Right ventricle myocardium superior (tissue), 1 donor: Measurements from ENCODE around the gene TBCEL. TPM values are rescaled to one million over a fixed set of nuclear protein-coding genes. Genes with fewer than 3 reads are reported as not detected.

ENCODE experiments used
- ATAC-seq: fragments of 200-7000 bp; cut with Tn5 transposase; one replicate; pipeline ENCODE4 v1.9.1; 2020; ENCODE audit warnings: mild to moderate bottlenecking; ENCODE audit not compliant: poor library complexity
- DNase-seq: peaks from one replicate; pipeline ENCODE4 v3.0.0-alpha.2; 2020
- intact Hi-C: fragments of 100-400 bp; cut with DNase I; formaldehyde crosslinking; loops from one replicate; pipeline ENCODE4 v1.11.2; 2022
- total RNA-seq: library from RNA; stranded (reverse); fragmentation: NEBNext Ultra II Directional; extraction: Animal tissue kit (Norgen Biotek cat#: 25700); gene quantifications from one replicate; pipeline ENCODE4 v1.2.1, GENCODE V29; 2021
- donor health status: DM: no; HTN: yes; CAD: no; lungs with severe emphysema.

TBCEL gene
- total RNA-seq, 1 donor from 2014 or later, result 21.1 TPM

GRCh38 chr11:121054266-121054665 is 30.4 kb downstream of the TBCEL start:
- DNase-seq, result no peak
- ATAC-seq, result no peak
- intact Hi-C loops, result no loop called here

GRCh38 chr11:121055076-121055475 is 31.2 kb downstream of the TBCEL start:
- no peak for ATAC-seq
- no peak for DNase-seq
- intact Hi-C loops, result no loop called here

- DNase-seq (no peak), ATAC-seq (no peak)
- intact Hi-C loops, result no loop called here
Measured at GRCh38 chr11:121057922-121058321, 34.0 kb downstream of the TBCEL start.

- ATAC-seq (no peak), DNase-seq (no peak)
- intact Hi-C loops, result no loop called here
Measured at GRCh38 chr11:121058941-121059340, 35.0 kb downstream of the TBCEL start.

- intact Hi-C loops, result no loop called here
- ATAC-seq (no peak), DNase-seq (no peak)
Measured at GRCh38 chr11:121059605-121060004, 35.7 kb downstream of the TBCEL start.

GRCh38 chr11:121063728-121064127 is 39.8 kb downstream of the TBCEL start:
- ATAC-seq (no peak), DNase-seq (no peak)
- intact Hi-C loops, result no loop called here

GRCh38 chr11:121066623-121067022 is 42.7 kb downstream of the TBCEL start:
- DNase-seq (no peak), ATAC-seq (no peak)
- intact Hi-C loops, result no loop called here

GRCh38 chr11:121067026-121067425 is 43.1 kb downstream of the TBCEL start:
- intact Hi-C loops, result no loop called here
- ATAC-seq (no peak), DNase-seq (no peak)

- no peak for ATAC-seq
Measured at GRCh38 chr11:121067453-121067852, 43.6 kb downstream of the TBCEL start.

GRCh38 chr11:121067962-121068647 is 44.2 kb downstream of the TBCEL start:
- ATAC-seq (no peak), DNase-seq (no peak)
- intact Hi-C loops, result no loop called here

More at GRCh38 chr11:121067453-121067852, 43.6 kb downstream of the TBCEL start:
- no peak for DNase-seq
- intact Hi-C loops, result no loop called here

- DNase-seq (no peak), ATAC-seq (no peak)
- intact Hi-C loops, result no loop called here
Measured at GRCh38 chr11:121068787-121069186, 44.9 kb downstream of the TBCEL start.

- intact Hi-C loops, result no loop called here
- DNase-seq, result no peak
Measured at GRCh38 chr11:121070951-121071845, 47.3 kb downstream of the TBCEL start.

GRCh38 chr11:121071846-121072450 is 48.0 kb downstream of the TBCEL start:
- peak; percentile 25 for ATAC-seq
- intact Hi-C loops, result no loop called here
- DNase-seq, result no peak

More at GRCh38 chr11:121070951-121071845, 47.3 kb downstream of the TBCEL start:
- no peak for ATAC-seq

GRCh38 chr11:121081321-121081720 is 57.4 kb downstream of the TBCEL start:
- intact Hi-C loops, result no loop called here
- ATAC-seq (no peak), DNase-seq (no peak)

GRCh38 chr11:121082219-121082618 is 58.3 kb downstream of the TBCEL start:
- DNase-seq (no peak), ATAC-seq (no peak)
- intact Hi-C loops, result no loop called here

- ATAC-seq, result no peak
- intact Hi-C loops, result no loop called here
- no peak for DNase-seq
Measured at GRCh38 chr11:121082670-121083069, 58.8 kb downstream of the TBCEL start.

- intact Hi-C loops, result no loop called here
- DNase-seq (no peak), ATAC-seq (no peak)
Measured at GRCh38 chr11:121086866-121087265, 63.0 kb downstream of the TBCEL start.

- intact Hi-C loops, result no loop called here
- ATAC-seq, result no peak
- DNase-seq, result no peak
Measured at GRCh38 chr11:121089566-121089965, 65.7 kb downstream of the TBCEL start.

- intact Hi-C loops, result no loop called here
- DNase-seq (no peak), ATAC-seq (no peak)
Measured at GRCh38 chr11:121090145-121090721, 66.3 kb downstream of the TBCEL start.
